Peyer's patch (tissue), 4 donors: ENCODE measurements around the gene VPS26C. TPM values are rescaled to one million over a fixed set of nuclear protein-coding genes. Genes with fewer than 3 reads are reported as not detected.

Source experiments
- DNase-seq, 3 donors: peaks; one replicate each; pipeline ENCODE4 v3.0.0-alpha.2; 2017 to 2019
- H3K27ac ChIP-seq, 4 donors: fragments of 200-600 bp; sonication (generic); one replicate each; pipeline ENCODE4 v1.5.1; 2016 to 2019
- H3K27me3 ChIP-seq, 2 donors: fragments of 200-600 bp; sonication (generic); one replicate each; pipeline ENCODE4 v1.5.1; 2019
- H3K36me3 ChIP-seq, 3 donors: fragments of 200-600 bp; sonication (generic); one replicate each; pipeline ENCODE4 v1.5.1; 2016 to 2019
- H3K4me1 ChIP-seq, 4 donors: fragments of 200-600 bp; sonication (generic); one replicate each; pipeline ENCODE4 v1.5.1; 2016 to 2019
- H3K4me3 ChIP-seq, 4 donors: fragments of 200-600 bp; sonication (generic); 1 replicate in 3 of 4; 2 replicates in 1 of 4; pipeline ENCODE4 v1.5.1; 2016 to 2019; ENCODE audit warnings: mild to moderate bottlenecking in 1 of 4
- H3K9me3 ChIP-seq, 4 donors: fragments of 200-600 bp; sonication (generic); one replicate each; pipeline ENCODE4 v1.5.1; 2016 to 2019; ENCODE audit warnings: mild to moderate bottlenecking in 1 of 4
- POLR2A ChIP-seq, 2 donors: fragments of 450-650 bp; IDR thresholded peaks; one replicate each; pipeline ENCODE4 v1.5.1; 2017; ENCODE audit warnings: antibody characterized with exemption in 2 of 2, mild to moderate bottlenecking in 2 of 2, moderate library complexity in 2 of 2
- total RNA-seq, 4 donors: library from RNA; depleted of rRNA; stranded (reverse); fragments of >200 nt; gene quantifications; one replicate each; pipeline ENCODE4 v1.1.0, GENCODE V29; 2016
- TF ChIP-seq, protein P1 (sequence below), 6 experiments: fragments of 450-650 bp in 4 of 6; fragments of 200-600 bp in 2 of 6; sonication (generic) in 1 of 6; IDR thresholded peaks; one replicate each; pipeline ENCODE4 v1.5.1; 2017 to 2019; ENCODE audit warnings: antibody characterized with exemption in 6 of 6, mild to moderate bottlenecking in 3 of 6, moderate library complexity in 1 of 6

Gene VPS26C
- total RNA-seq, 4 donors from 2014 or later, result 62.7 to 79.8 (median 76.4) TPM

GRCh38 chr21:37196847-37197246 is 70.3 kb downstream of the VPS26C start:
- Histone ChIP-seq H3K36me3 (peaks cover 0 to 56% (median 0%) of the 10 kb centered on the region in 3 donors), H3K27me3 (no peaks in the 10 kb centered on the region), H3K4me3 (no peak overlapping the region), H3K9me3 (no peaks in the 10 kb centered on the region), H3K27ac (no peak overlapping the region), H3K4me1 (peaks cover 0 to 4% (median 0%) of the 10 kb centered on the region in 4 donors)
- no peak for TF ChIP-seq POLR2A (IDR thresholded peaks at IDR 0.05)
- TF ChIP-seq, protein P1, sequence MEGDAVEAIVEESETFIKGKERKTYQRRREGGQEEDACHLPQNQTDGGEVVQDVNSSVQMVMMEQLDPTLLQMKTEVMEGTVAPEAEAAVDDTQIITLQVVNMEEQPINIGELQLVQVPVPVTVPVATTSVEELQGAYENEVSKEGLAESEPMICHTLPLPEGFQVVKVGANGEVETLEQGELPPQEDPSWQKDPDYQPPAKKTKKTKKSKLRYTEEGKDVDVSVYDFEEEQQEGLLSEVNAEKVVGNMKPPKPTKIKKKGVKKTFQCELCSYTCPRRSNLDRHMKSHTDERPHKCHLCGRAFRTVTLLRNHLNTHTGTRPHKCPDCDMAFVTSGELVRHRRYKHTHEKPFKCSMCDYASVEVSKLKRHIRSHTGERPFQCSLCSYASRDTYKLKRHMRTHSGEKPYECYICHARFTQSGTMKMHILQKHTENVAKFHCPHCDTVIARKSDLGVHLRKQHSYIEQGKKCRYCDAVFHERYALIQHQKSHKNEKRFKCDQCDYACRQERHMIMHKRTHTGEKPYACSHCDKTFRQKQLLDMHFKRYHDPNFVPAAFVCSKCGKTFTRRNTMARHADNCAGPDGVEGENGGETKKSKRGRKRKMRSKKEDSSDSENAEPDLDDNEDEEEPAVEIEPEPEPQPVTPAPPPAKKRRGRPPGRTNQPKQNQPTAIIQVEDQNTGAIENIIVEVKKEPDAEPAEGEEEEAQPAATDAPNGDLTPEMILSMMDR (IDR thresholded peaks at IDR 0.05), result no peak
- DNase-seq, result no peak

DNA sequence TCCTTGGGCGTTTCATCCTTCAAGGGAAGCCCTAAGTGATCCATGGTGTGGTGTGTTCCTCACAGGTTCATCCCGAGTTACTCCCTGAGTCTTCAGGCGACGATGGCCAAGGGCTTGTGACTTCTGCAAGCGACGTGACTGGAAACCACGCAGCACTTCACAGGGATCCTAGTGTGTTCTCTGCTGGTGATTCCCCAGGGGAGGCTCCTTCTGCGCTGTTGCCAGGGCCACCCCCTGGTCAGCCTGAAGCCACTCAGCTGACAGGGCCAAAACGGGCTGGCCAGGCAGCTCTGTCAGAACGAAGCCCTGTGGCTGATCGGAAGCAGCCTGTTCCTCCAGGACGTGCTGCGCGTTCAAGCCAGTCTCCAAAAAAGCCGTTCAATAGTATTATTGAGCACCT is 71.5 kb downstream of the VPS26C start:
- TF ChIP-seq, protein P1 (IDR thresholded peaks at IDR 0.05), result no peak
- TF ChIP-seq POLR2A (IDR thresholded peaks at IDR 0.05), result no peak
- Histone ChIP-seq H3K36me3 (peaks cover 0 to 43% (median 0%) of the 10 kb centered on the region in 3 donors), H3K27ac (no peak overlapping the region), H3K4me1 (peaks cover 0 to 4% (median 0%) of the 10 kb centered on the region in 4 donors), H3K4me3 (no peak overlapping the region), H3K9me3 (no peaks in the 10 kb centered on the region), H3K27me3 (no peaks in the 10 kb centered on the region)
- peak in 1 of 3 donors; percentile 62 for DNase-seq

DNA sequence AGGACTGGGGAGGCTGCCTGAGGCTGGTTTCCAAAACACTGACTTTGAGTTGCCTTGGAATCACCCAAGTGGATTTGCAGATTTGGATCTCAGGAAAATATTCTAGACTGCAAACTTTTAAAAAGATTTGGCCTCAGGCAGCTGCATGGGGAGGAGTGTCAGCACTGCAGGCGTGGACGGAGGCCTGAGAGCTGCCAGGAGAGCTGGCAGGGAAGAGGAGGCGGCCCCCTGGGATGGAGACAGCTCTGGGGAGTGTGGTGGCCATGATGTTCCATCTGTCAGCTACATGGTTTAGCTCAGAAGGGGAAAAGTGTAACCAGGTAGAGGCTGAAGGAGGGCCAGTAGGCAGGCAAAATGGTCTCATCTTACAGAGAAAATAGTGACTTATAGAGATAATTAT is 72.1 kb downstream of the VPS26C start:
- no peak for TF ChIP-seq POLR2A (IDR thresholded peaks at IDR 0.05)
- TF ChIP-seq, protein P1 (IDR thresholded peaks at IDR 0.05), result no peak
- H3K4me1 ChIP-seq, result peaks cover 0 to 4% (median 0%) of the 10 kb centered on the region in 4 donors
- no peaks in the 10 kb centered on the region for H3K27me3 ChIP-seq
- no peak overlapping the region for H3K27ac ChIP-seq
- no peaks in the 10 kb centered on the region for H3K9me3 ChIP-seq
- H3K4me3 ChIP-seq, result no peak overlapping the region
- peaks cover 0 to 38% (median 0%) of the 10 kb centered on the region in 3 donors for H3K36me3 ChIP-seq
- DNase-seq, result no peak

DNA sequence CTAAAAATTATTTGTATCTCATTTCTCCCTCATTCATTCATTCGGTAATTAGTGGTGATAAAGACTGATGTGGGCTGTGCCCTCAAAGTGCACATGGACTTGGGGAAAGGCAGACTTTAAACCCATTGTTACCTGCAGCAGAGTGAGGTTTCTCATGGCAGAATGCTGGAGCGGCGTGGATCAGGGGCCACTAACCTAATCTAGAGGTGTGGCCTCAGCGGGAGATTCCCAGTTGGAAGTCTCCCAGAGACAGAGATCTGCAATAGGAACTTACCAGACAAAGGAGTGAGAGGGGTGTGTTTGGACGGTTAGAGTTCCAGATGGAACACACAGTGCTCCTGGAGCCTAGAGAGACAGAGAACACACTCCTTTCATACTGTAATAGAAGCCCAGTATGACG is 73.5 kb downstream of the VPS26C start:
- DNase-seq, result peak in 1 of 3 donors; percentile 63
- H3K9me3 ChIP-seq, result no peaks in the 10 kb centered on the region
- peaks cover 0 to 41% (median 0%) of the 10 kb centered on the region in 3 donors for H3K36me3 ChIP-seq
- H3K4me3 ChIP-seq, result no peak overlapping the region
- no peaks in the 10 kb centered on the region for H3K27me3 ChIP-seq
- peaks cover 0 to 4% (median 0%) of the 10 kb centered on the region in 4 donors for H3K4me1 ChIP-seq
- TF ChIP-seq POLR2A (IDR thresholded peaks at IDR 0.05), result no peak
- TF ChIP-seq, protein P1 (IDR thresholded peaks at IDR 0.05), result no peak
- peak overlapping the region in 1 of 4 donors; percentile 31 for H3K27ac ChIP-seq

- Histone ChIP-seq H3K9me3 (no peaks in the 10 kb centered on the region), H3K27me3 (no peaks in the 10 kb centered on the region), H3K36me3 (peaks cover 0 to 44% (median 0%) of the 10 kb centered on the region in 3 donors), H3K4me3 (no peak overlapping the region), H3K27ac (no peak overlapping the region), H3K4me1 (peaks cover 0 to 4% (median 0%) of the 10 kb centered on the region in 4 donors)
- TF ChIP-seq, protein P1 (IDR thresholded peaks at IDR 0.05), result no peak
- TF ChIP-seq POLR2A (IDR thresholded peaks at IDR 0.05), result no peak
- no peak for DNase-seq
These were observed 74.1 kb downstream of the VPS26C start for GRCh38 chr21:37193006-37193405.
